ENCODE data around the gene TNRC6A. TPM values are rescaled to one million over a fixed set of nuclear protein-coding genes. Genes with fewer than 3 reads are reported as not detected.

TNRC6A gene
- total and polyA plus RNA-seq, 2 of the 13 experiments (the other 11 are each of a cell fraction or from before 2014, with no cell fraction given) = 30.9 to 43.6 TPM

- TF ChIP-seq ZNF776 (CRISPR knock-in tag; IDR thresholded peaks at IDR 0.05) = no peak
- 0 out of 2 replicates have a peak, but pooled peaks have one; percentile 46 for TF ChIP-seq ZNF772 (CRISPR knock-in tag; IDR thresholded peaks at IDR 0.05)
- TF ChIP-seq TFAP4 (IDR thresholded peaks at IDR 0.05; ENCODE audit: borderline replicate concordance, low read depth) = peak; percentile 74; the same call in 1 of the 2 replicates
- TF ChIP-seq MAFG (CRISPR knock-in tag; IDR thresholded peaks at IDR 0.05) = peak; percentile 90
- TF ChIP-seq CENPBD1 (CRISPR knock-in tag; IDR thresholded peaks at IDR 0.05; ENCODE audit: borderline replicate concordance, low read depth) = no peak
- peak; percentile 87 for TF ChIP-seq FOSL1 (CRISPR knock-in tag; IDR thresholded peaks at IDR 0.05; ENCODE audit: borderline replicate concordance)
- 0 out of 2 replicates have a peak, but pooled peaks have one; percentile 22 for TF ChIP-seq SETDB1 (CRISPR knock-in tag; IDR thresholded peaks at IDR 0.05; ENCODE audit: borderline replicate concordance)
- peak; percentile 59 for TF ChIP-seq MED8 (CRISPR knock-in tag; IDR thresholded peaks at IDR 0.05; ENCODE audit: insufficient replicate concordance)
- TF ChIP-seq NRL (CRISPR knock-in tag; IDR thresholded peaks at IDR 0.05; ENCODE audit: borderline replicate concordance) = peak; percentile 53; the same call in 1 of the 2 replicates
- peak; percentile 27; the same call in 1 of the 2 replicates for TF ChIP-seq HOXA3 (CRISPR knock-in tag; IDR thresholded peaks at IDR 0.05)
- TF ChIP-seq E2F5 (CRISPR knock-in tag; conservative IDR thresholded peaks at IDR 0.05) = no peak
- TF ChIP-seq DMAP1 (CRISPR knock-in tag; IDR thresholded peaks at IDR 0.05) = peak; percentile 41; the same call in 1 of the 2 replicates
- TF ChIP-seq FOSL2 (CRISPR knock-in tag; IDR thresholded peaks at IDR 0.05) = peak; percentile 99
- peak; percentile 46 for TF ChIP-seq MNT (IDR thresholded peaks at IDR 0.05)
- TF ChIP-seq ZNF710 (CRISPR knock-in tag; IDR thresholded peaks at IDR 0.05; ENCODE audit: borderline replicate concordance) = peak; percentile 44; the same call in 1 of the 2 replicates
- TF ChIP-seq ZBTB26 (CRISPR knock-in tag; IDR thresholded peaks at IDR 0.05; ENCODE audit: borderline replicate concordance) = peak; percentile 78
- TF ChIP-seq MZF1 (CRISPR knock-in tag; IDR thresholded peaks at IDR 0.05; ENCODE audit: borderline replicate concordance) = 0 out of 2 replicates have a peak, but pooled peaks have one; percentile 69
- TF ChIP-seq NR2F1 (CRISPR knock-in tag; IDR thresholded peaks at IDR 0.05) = peak in 1 of 2 experiments; percentile 31; a peak in 1 of 4 replicates
- TF ChIP-seq ZNF20 (CRISPR knock-in tag; IDR thresholded peaks at IDR 0.05) = no peak
- TF ChIP-seq ZNF256 (CRISPR knock-in tag; conservative IDR thresholded peaks at IDR 0.05) = no peak
Measured at GRCh38 chr16:24844101-24845030, 114.9 kb downstream of the TNRC6A start (continued).
